Right lobe of liver (tissue), 6 donors: Measurements from ENCODE around the gene APP. TPM values are rescaled to one million over a fixed set of nuclear protein-coding genes. Genes with fewer than 3 reads are reported as not detected.

ENCODE experiments used
- ATAC-seq, 4 donors: fragments of 200-7000 bp; cut with Tn5 transposase; one replicate each; pipeline ENCODE4 v1.9.1; 2020; ENCODE audit warnings: mild to moderate bottlenecking in 4 of 4, moderate library complexity in 4 of 4
- DNase-seq, 3 donors: peaks; one replicate each; pipeline ENCODE4 v3.0.0-alpha.2; 2020
- H3K27ac ChIP-seq, 3 donors: fragments of 200-600 bp; one replicate each; pipeline ENCODE4 v1.8.0; 2022
- H3K27me3 ChIP-seq, 2 donors: fragments of 200-600 bp; one replicate each; pipeline ENCODE4 v1.8.0; 2022
- H3K36me3 ChIP-seq, 4 donors: fragments of 200-600 bp; sonication (generic) in 1 of 4; one replicate each; pipeline versions ENCODE4 v1.5.1 to v1.8.0; 2017 to 2022; ENCODE audit warnings: control low read depth in 1 of 4
- H3K4me1 ChIP-seq, 4 donors: fragments of 200-600 bp; sonication (generic) in 1 of 4; one replicate each; pipeline versions ENCODE4 v1.5.1 to v1.8.0; 2017 to 2022; ENCODE audit warnings: control low read depth in 1 of 4
- H3K4me3 ChIP-seq, 3 donors: fragments of 200-600 bp; one replicate each; pipeline ENCODE4 v1.8.0; 2022
- H3K9me3 ChIP-seq, 4 donors: fragments of 200-600 bp; sonication (generic) in 1 of 4; one replicate each; pipeline versions ENCODE4 v1.5.1 to v1.8.0; 2017 to 2022; ENCODE audit warnings: control low read depth in 1 of 4
- POLR2A ChIP-seq: fragments of 450-650 bp; IDR thresholded peaks from one replicate; pipeline ENCODE4 v1.6.1; 2017; ENCODE audit warnings: antibody characterized with exemption, mild to moderate bottlenecking
- WGBS: methylation state at CpG from one replicate; pipeline ENCODE4 v1.1.6; 2018; ENCODE audit warnings: low coverage, low lambda C conversion rate; ENCODE audit not compliant: insufficient coverage; ENCODE audit errors: missing lambda C conversion rate; 5-methylcytosine and 5-hydroxymethylcytosine counted together
- intact Hi-C, 2 donors: fragments of 100-400 bp; cut with DNase I; formaldehyde crosslinking; loops; one replicate each; pipeline versions ENCODE4 v1.11.2 to v1.14.1; 2022
- total RNA-seq, 6 experiments: library from RNA; depleted of rRNA in 2 of 6; stranded (reverse); fragments of >200 nt in 2 of 6; fragmentation: NEBNext Ultra II Directional in 3 of 6; extraction: Animal tissue kit (Norgen Biotek cat#: 25700) in 3 of 6; gene quantifications; one replicate each; pipeline versions ENCODE4 v1.1.0 to v1.2.4, GENCODE V29; 2016 to 2023
- TF ChIP-seq, protein P1 (sequence below), 4 donors: fragments of 200-600 bp in 3 of 4; fragments of 450-650 bp in 1 of 4; IDR thresholded peaks; one replicate each; pipeline versions ENCODE4 v1.5.1 to v1.8.0; 2016 to 2022; ENCODE audit warnings: antibody characterized with exemption in 4 of 4, mild to moderate bottlenecking in 2 of 4
- donor health status: DM: no; HTN: yes; CAD: no.
- donor health status: DM: no; HTN: no; CAD: no.
- donor health status: DM: no; HTN: no; CAD: no.
- donor health status: DM: no; HTN: yes; CAD: no.
- donor health status: DM: no; HTN: yes; CAD: no.

APP gene
- total RNA-seq, 6 experiments from 2014 or later = 127 to 262 (median 208) TPM

DNA sequence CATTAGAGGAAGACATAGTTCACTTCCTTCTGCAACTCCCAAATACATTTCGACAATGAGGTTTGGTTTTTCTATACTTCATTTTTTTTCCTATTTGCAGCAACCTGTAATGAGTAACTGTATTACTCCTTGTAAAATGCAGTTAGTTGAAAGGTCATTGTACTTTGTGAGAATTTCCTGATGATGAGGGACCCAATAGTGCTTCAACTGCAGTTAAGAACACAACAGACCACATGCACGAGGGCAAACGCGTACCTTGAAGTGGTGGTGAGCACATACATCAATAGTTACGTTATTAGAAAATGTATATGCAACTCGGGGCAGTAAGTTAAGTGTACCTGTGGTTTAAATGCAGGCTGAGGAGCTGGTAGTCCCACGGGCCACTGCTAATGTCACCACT lies 264.0 kb downstream of the APP start:
- 80% methylated on average over 7 of the region's 7 CpGs for WGBS
- H3K9me3 ChIP-seq = no peaks in the 10 kb centered on the region
- H3K4me3 ChIP-seq = no peak overlapping the region
- ATAC-seq (no peak), DNase-seq (no peak)
- no peak overlapping the region for H3K27ac ChIP-seq
- TF ChIP-seq, protein P1, sequence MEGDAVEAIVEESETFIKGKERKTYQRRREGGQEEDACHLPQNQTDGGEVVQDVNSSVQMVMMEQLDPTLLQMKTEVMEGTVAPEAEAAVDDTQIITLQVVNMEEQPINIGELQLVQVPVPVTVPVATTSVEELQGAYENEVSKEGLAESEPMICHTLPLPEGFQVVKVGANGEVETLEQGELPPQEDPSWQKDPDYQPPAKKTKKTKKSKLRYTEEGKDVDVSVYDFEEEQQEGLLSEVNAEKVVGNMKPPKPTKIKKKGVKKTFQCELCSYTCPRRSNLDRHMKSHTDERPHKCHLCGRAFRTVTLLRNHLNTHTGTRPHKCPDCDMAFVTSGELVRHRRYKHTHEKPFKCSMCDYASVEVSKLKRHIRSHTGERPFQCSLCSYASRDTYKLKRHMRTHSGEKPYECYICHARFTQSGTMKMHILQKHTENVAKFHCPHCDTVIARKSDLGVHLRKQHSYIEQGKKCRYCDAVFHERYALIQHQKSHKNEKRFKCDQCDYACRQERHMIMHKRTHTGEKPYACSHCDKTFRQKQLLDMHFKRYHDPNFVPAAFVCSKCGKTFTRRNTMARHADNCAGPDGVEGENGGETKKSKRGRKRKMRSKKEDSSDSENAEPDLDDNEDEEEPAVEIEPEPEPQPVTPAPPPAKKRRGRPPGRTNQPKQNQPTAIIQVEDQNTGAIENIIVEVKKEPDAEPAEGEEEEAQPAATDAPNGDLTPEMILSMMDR (IDR thresholded peaks at IDR 0.05) = no peak
- no peak for TF ChIP-seq POLR2A
- H3K4me1 ChIP-seq = peaks cover 0 to 14% (median 4%) of the 10 kb centered on the region in 4 donors
- intact Hi-C loops = no loop called here
- H3K27me3 ChIP-seq = no peaks in the 10 kb centered on the region
- no peaks in the 10 kb centered on the region for H3K36me3 ChIP-seq

DNA sequence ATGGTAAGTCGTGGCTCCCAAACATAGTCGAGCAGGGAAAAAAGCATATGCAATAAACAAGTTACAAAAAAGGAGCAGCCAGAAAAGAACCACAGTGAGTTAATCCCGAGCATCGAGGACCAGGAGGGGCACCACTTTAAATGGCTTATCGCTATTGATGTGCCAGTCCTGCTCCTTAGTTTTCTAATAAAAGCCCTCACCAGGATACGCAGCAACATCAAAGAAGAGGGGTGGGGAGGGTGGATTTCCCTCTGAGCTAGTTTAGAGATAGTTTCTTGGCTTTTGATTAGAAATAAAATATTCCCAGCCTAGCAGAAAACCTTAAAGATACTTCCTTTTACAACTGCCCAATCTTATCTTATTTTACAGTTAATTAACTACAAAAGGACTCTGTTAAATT lies 265.4 kb downstream of the APP start:
- DNase-seq = no peak
- no peaks in the 10 kb centered on the region for H3K27me3 ChIP-seq
- peaks cover 0 to 2% (median 0%) of the 10 kb centered on the region in 4 donors for H3K36me3 ChIP-seq
- H3K27ac ChIP-seq = no peak overlapping the region
- intact Hi-C loops = no loop called here
- no peak for ATAC-seq
- no peaks in the 10 kb centered on the region for H3K9me3 ChIP-seq
- H3K4me3 ChIP-seq = no peak overlapping the region
- 74% methylated on average over 6 of the region's 6 CpGs for WGBS
- peaks cover 0 to 14% (median 4%) of the 10 kb centered on the region in 4 donors for H3K4me1 ChIP-seq
- no peak for TF ChIP-seq POLR2A
- TF ChIP-seq, protein P1 (IDR thresholded peaks at IDR 0.05) = no peak

DNA sequence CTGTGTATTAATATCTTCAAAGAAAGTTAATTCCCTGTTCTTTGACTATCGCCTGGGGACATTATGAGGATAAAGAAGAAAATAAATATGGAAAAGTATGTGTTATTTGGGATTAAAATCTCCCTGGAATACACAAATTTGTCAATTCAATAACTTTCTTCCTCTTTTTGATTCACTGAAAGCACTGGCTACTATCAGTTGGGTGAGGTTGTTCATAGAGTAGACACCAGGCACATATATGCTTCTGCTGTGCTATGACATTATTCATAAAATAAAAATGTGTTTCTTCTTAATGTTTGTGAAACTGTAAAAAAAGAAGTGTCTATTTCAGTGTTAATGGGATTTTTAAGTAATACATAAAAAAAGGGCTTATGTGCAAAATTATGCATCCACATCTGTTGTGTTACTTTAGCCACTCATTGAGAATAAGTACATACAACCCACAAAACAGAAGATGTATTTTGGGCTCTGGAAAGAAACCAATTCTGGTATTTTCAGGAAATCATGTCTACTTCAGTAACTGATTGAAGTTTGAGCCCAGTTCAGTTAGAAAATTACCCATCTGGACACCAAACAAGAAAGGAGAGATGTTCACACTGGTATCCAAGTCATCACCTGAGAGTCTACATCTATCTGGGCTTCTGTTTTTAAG lies 266.4 kb downstream of the APP start:
- H3K36me3 ChIP-seq = peaks cover 0 to 2% (median 0%) of the 10 kb centered on the region in 4 donors
- no peaks in the 10 kb centered on the region for H3K27me3 ChIP-seq
- intact Hi-C loops = no loop called here
- no peak for DNase-seq
- H3K4me1 ChIP-seq = peaks cover 0 to 14% (median 4%) of the 10 kb centered on the region in 4 donors
- no peak for ATAC-seq
- TF ChIP-seq, protein P1 (IDR thresholded peaks at IDR 0.05) = no peak
- TF ChIP-seq POLR2A = no peak
- H3K4me3 ChIP-seq = no peak overlapping the region
- H3K9me3 ChIP-seq = no peaks in the 10 kb centered on the region
- 89% methylated on average over 1 of the region's 1 CpG for WGBS
- no peak overlapping the region for H3K27ac ChIP-seq

DNA sequence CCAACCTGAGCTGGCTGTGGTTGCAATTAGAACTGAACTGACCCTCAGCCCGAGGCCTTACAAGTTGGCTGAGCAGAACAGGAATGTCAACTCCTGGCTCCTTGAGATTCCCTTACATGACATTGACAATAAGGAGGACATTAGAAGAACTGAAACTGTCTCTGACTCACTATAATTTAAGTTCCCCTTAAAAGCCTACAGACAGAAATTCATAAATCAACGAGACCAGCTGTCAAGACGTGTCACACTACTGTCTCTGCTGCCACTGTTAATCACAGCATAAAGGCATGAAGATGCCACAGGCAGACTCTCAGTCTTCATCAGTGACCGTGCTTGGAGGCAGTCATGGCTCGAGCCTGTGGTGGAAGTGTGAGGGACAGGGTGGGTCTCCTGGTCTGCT lies 267.0 kb downstream of the APP start:
- no peak for TF ChIP-seq POLR2A
- TF ChIP-seq, protein P1 (IDR thresholded peaks at IDR 0.05) = no peak
- 73% methylated on average over 5 of the region's 5 CpGs for WGBS
- peaks cover 0 to 2% (median 0%) of the 10 kb centered on the region in 4 donors for H3K36me3 ChIP-seq

More for the DNA sequence above, 267.0 kb downstream of the APP start:
- peak; percentile 31 to 44 (median 36) for ATAC-seq
- no peak for DNase-seq
- no peaks in the 10 kb centered on the region for H3K27me3 ChIP-seq
- H3K4me1 ChIP-seq = peaks cover 0 to 14% (median 4%) of the 10 kb centered on the region in 4 donors
- H3K27ac ChIP-seq = no peak overlapping the region
- intact Hi-C loops = no loop called here
- no peaks in the 10 kb centered on the region for H3K9me3 ChIP-seq
- no peak overlapping the region for H3K4me3 ChIP-seq
